MM.1S (cell line): ENCODE measurements around the gene SLC17A9.
"Not testable (repeated sequence)": the region's sequence is repeated elsewhere in the genome, so short reads cannot be mapped to it uniquely, and the experiment has no call there.

Experiments used
- CTCF ChIP-seq: fragments of 300-600 bp; sonication (generic); IDR thresholded peaks from 2 replicates; pipeline ENCODE4 v1.5.1; 2016; ENCODE audit warnings: antibody characterized with exemption, low read length, mixed read lengths
- EZH2 ChIP-seq: fragments of 300-600 bp; sonication (generic); optimal IDR thresholded peaks from 2 replicates; pipeline ENCODE3; 2017; ENCODE audit warnings: low read depth, mild to moderate bottlenecking, antibody characterized with exemption, low read length, mixed read lengths
- EZH2phosphoT487 ChIP-seq: fragments of 300-600 bp; sonication (generic); IDR thresholded peaks from 2 replicates; pipeline ENCODE4 v1.6.1; 2018; ENCODE audit warnings: antibody characterized with exemption, low read length

- not testable (repeated sequence) for TF ChIP-seq EZH2, CTCF, EZH2phosphoT487
Measured at GRCh38 chr20:62923059-62923668, 29.3 kb upstream of the SLC17A9 start.
